Gastrocnemius medialis (tissue), 4 donors: ENCODE measurements around the gene CDHR4. TPM values are rescaled to one million over a fixed set of nuclear protein-coding genes. Genes with fewer than 3 reads are reported as not detected.

Source experiments
- ATAC-seq, 2 donors: fragments of 150-250 bp; one replicate each; pipeline ENCODE4 v1.9.1; 2016
- DNase-seq, 2 donors: peaks; one replicate each; pipeline ENCODE4 v3.0.0-alpha.2; 2019
- H3K27ac ChIP-seq, 4 donors: fragments of 200-600 bp; sonication (generic); 1 replicate in 1 of 4; 2 replicates in 3 of 4; pipeline ENCODE4 v1.5.1; 2016 to 2018; ENCODE audit warnings: mild to moderate bottlenecking in 2 of 4, moderate library complexity in 1 of 4
- H3K27me3 ChIP-seq, 3 donors: fragments of 200-600 bp; sonication (generic) in 2 of 3; 1 replicate in 1 of 3; 2 replicates in 2 of 3; pipeline versions ENCODE4 v1.5.1 to v1.6.0; 2016 to 2019; ENCODE audit warnings: mild to moderate bottlenecking in 1 of 3, moderate library complexity in 1 of 3
- H3K36me3 ChIP-seq, 2 donors: fragments of 200-600 bp; sonication (generic) in 1 of 2; one replicate each; pipeline ENCODE4 v1.5.1; 2017 to 2018
- H3K4me1 ChIP-seq, 2 donors: fragments of 200-600 bp; sonication (generic) in 1 of 2; one replicate each; pipeline ENCODE4 v1.5.1; 2016 to 2017; ENCODE audit warnings: mild to moderate bottlenecking in 2 of 2
- H3K4me3 ChIP-seq, 4 donors: fragments of 200-600 bp; sonication (generic) in 3 of 4; 1 replicate in 1 of 4; 2 replicates in 3 of 4; pipeline ENCODE4 v1.5.1; 2016 to 2019; ENCODE audit warnings: mild to moderate bottlenecking in 2 of 4
- H3K9me3 ChIP-seq, 3 donors: fragments of 200-600 bp; sonication (generic) in 2 of 3; 1 replicate in 1 of 3; 2 replicates in 2 of 3; pipeline ENCODE4 v1.5.1; 2016 to 2019
- CTCF ChIP-seq, 5 experiments: fragments of 450-650 bp in 3 of 5; fragments of 200-600 bp in 2 of 5; sonication (generic) in 2 of 5; IDR thresholded peaks in 4 of 5; conservative IDR thresholded peaks in 1 of 5; 1 replicate in 4 of 5; 2 replicates in 1 of 5; pipeline ENCODE4 v1.5.1; 2016 to 2019; ENCODE audit warnings: antibody characterized with exemption in 5 of 5, mild to moderate bottlenecking in 3 of 5, moderate library complexity in 3 of 5
- POLR2A ChIP-seq, 2 donors: fragments of 450-650 bp; IDR thresholded peaks; one replicate each; pipeline ENCODE4 v1.6.1; 2017; ENCODE audit warnings: antibody characterized with exemption in 2 of 2, mild to moderate bottlenecking in 2 of 2, moderate library complexity in 2 of 2
- in situ Hi-C, 4 donors: fragments of 200-750 bp; cut with MboI; loops; one replicate each; pipeline versions ENCODE4 v1.15.0 to v1.8.0; 2017; ENCODE audit warnings: low sequenced_read_pairs in 4 of 4
- intact Hi-C: fragments of 100-400 bp; cut with DNase I; formaldehyde crosslinking; loops from one replicate; pipeline ENCODE4 v1.15.1; 2023; ENCODE audit warnings: low total_unique reads
- total RNA-seq, 4 donors: library from RNA; depleted of rRNA; stranded (reverse); fragments of >200 nt; gene quantifications; one replicate each; pipeline versions ENCODE4 v1.1.0 to v1.2.3, GENCODE V29; 2016

CDHR4 gene
- total RNA-seq, 4 donors from 2014 or later, result not detected

GRCh38 chr3:49792371-49793150, 7.1 kb downstream of the CDHR4 start:
- ATAC-seq (no peak), DNase-seq (no peak)
- intact Hi-C loops, result no loop called here
- H3K4me3 ChIP-seq, result no peak overlapping the region
- in situ Hi-C loops, result no loop called here
- no peaks in the 10 kb centered on the region for H3K4me1 ChIP-seq
- no peaks in the 10 kb centered on the region for H3K27me3 ChIP-seq
- no peak overlapping the region for H3K27ac ChIP-seq
- no peaks in the 10 kb centered on the region for H3K9me3 ChIP-seq
- H3K36me3 ChIP-seq, result no peaks in the 10 kb centered on the region
- no peak for TF ChIP-seq CTCF (IDR thresholded peaks at IDR 0.05 in 4 of 5, conservative IDR thresholded peaks at IDR 0.05 in 1 of 5)

GRCh38 chr3:49791571-49791970, 8.1 kb downstream of the CDHR4 start:
- H3K9me3 ChIP-seq, result no peaks in the 10 kb centered on the region
- peaks cover 0 to 7% of the 10 kb centered on the region in 2 donors for H3K4me1 ChIP-seq
- no peaks in the 10 kb centered on the region for H3K36me3 ChIP-seq
- intact Hi-C loops (no loop called here), in situ Hi-C loops (no loop called here)
- no peak for ATAC-seq
- no peak overlapping the region for H3K4me3 ChIP-seq
- no peak for DNase-seq
- H3K27ac ChIP-seq, result no peak overlapping the region
- TF ChIP-seq POLR2A (IDR thresholded peaks at IDR 0.05) (no peak), CTCF (IDR thresholded peaks at IDR 0.05 in 4 of 5, conservative IDR thresholded peaks at IDR 0.05 in 1 of 5) (no peak)
- H3K27me3 ChIP-seq, result no peaks in the 10 kb centered on the region

GRCh38 chr3:49790626-49791411, 8.9 kb downstream of the CDHR4 start:
- TF ChIP-seq CTCF (IDR thresholded peaks at IDR 0.05 in 4 of 5, conservative IDR thresholded peaks at IDR 0.05 in 1 of 5), result no peak
- no peak for TF ChIP-seq POLR2A (IDR thresholded peaks at IDR 0.05)
- H3K36me3 ChIP-seq, result no peaks in the 10 kb centered on the region
- H3K4me3 ChIP-seq, result no peak overlapping the region
- peaks cover 0 to 7% of the 10 kb centered on the region in 2 donors for H3K4me1 ChIP-seq
- ATAC-seq (no peak), DNase-seq (no peak)
- H3K9me3 ChIP-seq, result no peaks in the 10 kb centered on the region
- no peak overlapping the region for H3K27ac ChIP-seq
- in situ Hi-C loops, result no loop called here
- H3K27me3 ChIP-seq, result no peaks in the 10 kb centered on the region
- intact Hi-C loops, result no loop called here

GRCh38 chr3:49788056-49788455, 11.6 kb downstream of the CDHR4 start:
- H3K27ac ChIP-seq, result no peak overlapping the region
- ATAC-seq (no peak), DNase-seq (no peak)
- no peaks in the 10 kb centered on the region for H3K9me3 ChIP-seq
- peaks cover 0 to 11% of the 10 kb centered on the region in 2 donors for H3K36me3 ChIP-seq
- no peak for TF ChIP-seq POLR2A (IDR thresholded peaks at IDR 0.05)
- no peak for TF ChIP-seq CTCF (IDR thresholded peaks at IDR 0.05 in 4 of 5, conservative IDR thresholded peaks at IDR 0.05 in 1 of 5)
- in situ Hi-C loops (no loop called here), intact Hi-C loops (loop anchor here (5.0 to 10.0 kb wide), 2 partner anchors 144 to 943 kb away; partner anchors contain the start of gene PRKAR2A)
- no peaks in the 10 kb centered on the region for H3K27me3 ChIP-seq
- H3K4me3 ChIP-seq, result no peak overlapping the region
- peaks cover 10 to 21% of the 10 kb centered on the region in 2 donors for H3K4me1 ChIP-seq
